Fibroblast of lung (primary cell): ENCODE data around the gene NDUFS7. TPM values are rescaled to one million over a fixed set of nuclear protein-coding genes. Genes with fewer than 3 reads are reported as not detected.

Experiments used
- DNase-seq, 2 donors: peaks; one replicate each; pipeline versions ENCODE4 v3.0.0 to v3.0.0-alpha.2; 2010; ENCODE audit warnings: low read depth in 2 of 2
- H2AFZ ChIP-seq: 2 replicates; pipeline ENCODE4 v1.5.1; 2012; ENCODE audit warnings: low read length, control low read depth, inconsistent platforms
- H3K27ac ChIP-seq: 2 replicates; pipeline ENCODE4 v1.5.1; 2011; ENCODE audit warnings: low read length, control low read depth; ENCODE audit not compliant: insufficient read depth
- H3K27me3 ChIP-seq: 2 replicates; pipeline ENCODE4 v1.5.1; 2011; ENCODE audit warnings: mild to moderate bottlenecking, low read length; ENCODE audit not compliant: control insufficient read depth, insufficient read depth
- H3K36me3 ChIP-seq: 2 replicates; pipeline ENCODE4 v1.5.1; 2011; ENCODE audit warnings: low read length; ENCODE audit not compliant: control insufficient read depth, insufficient read depth
- H3K4me1 ChIP-seq: 2 replicates; pipeline ENCODE4 v1.5.1; 2011; ENCODE audit warnings: low read length; ENCODE audit not compliant: control insufficient read depth, insufficient read depth; ENCODE audit errors: extremely low read depth
- H3K4me2 ChIP-seq: 2 replicates; pipeline ENCODE4 v1.5.1; 2011; ENCODE audit warnings: low read length, control low read depth; ENCODE audit not compliant: insufficient read depth; ENCODE audit errors: extremely low read depth
- H3K4me3 ChIP-seq, 4 experiments: fragments of 200-600 bp in 1 of 4; sonication (generic) in 1 of 4; replicated peaks in 1 of 4; 2 replicates each; pipeline ENCODE4 v1.5.1; 2011 to 2016; ENCODE audit warnings: low read length in 4 of 4, low read depth in 3 of 4, mild to moderate bottlenecking in 3 of 4, control low read depth in 2 of 4, inconsistent platforms in 1 of 4, mixed read lengths in 1 of 4; ENCODE audit not compliant: insufficient read depth in 1 of 4; ENCODE audit errors: control extremely low read depth in 1 of 4
- H3K79me2 ChIP-seq: 2 replicates; pipeline ENCODE4 v1.5.1; 2012; ENCODE audit warnings: mild to moderate bottlenecking, low read length, inconsistent platforms; ENCODE audit not compliant: control insufficient read depth, insufficient read depth
- H3K9ac ChIP-seq: 2 replicates; pipeline ENCODE4 v1.5.1; 2011; ENCODE audit warnings: mild to moderate bottlenecking, low read length, control low read depth; ENCODE audit not compliant: insufficient read depth
- H3K9me3 ChIP-seq: 2 replicates; pipeline ENCODE4 v1.5.1; 2012; ENCODE audit warnings: low read depth, low read length; ENCODE audit not compliant: control insufficient read depth, insufficient read depth
- H4K20me1 ChIP-seq: 2 replicates; pipeline ENCODE4 v1.5.1; 2011; ENCODE audit warnings: low read length; ENCODE audit not compliant: control insufficient read depth, insufficient read depth; ENCODE audit errors: extremely low read depth
- CTCF ChIP-seq, 2 donors: IDR thresholded peaks in 1 of 2; conservative IDR thresholded peaks in 1 of 2; 1 replicate in 1 of 2; 2 replicates in 1 of 2; pipeline ENCODE4 v1.5.1; 2011 to 2012; ENCODE audit warnings: low read length in 2 of 2, control low read depth in 1 of 2, inconsistent platforms in 1 of 2, low read depth in 1 of 2, mild to moderate bottlenecking in 1 of 2
- EZH2 ChIP-seq: IDR thresholded peaks from 2 replicates; pipeline ENCODE4 v1.5.1; 2012; ENCODE audit warnings: low read length, control low read depth, mild to moderate bottlenecking; ENCODE audit errors: missing control alignments
- polyA plus RNA-seq, 2 donors: library from polyadenylated mRNA; depleted of rRNA in 1 of 2; stranded (reverse) in 1 of 2; unstranded in 1 of 2; fragments of >200 nt; gene quantifications; 2 replicates each; pipeline ENCODE4 v1.2.1, GENCODE V29; 2011 to 2012; ENCODE audit warnings: missing spikeins in 1 of 2
- total RNA-seq: library from RNA; depleted of rRNA; stranded (reverse); fragments of >200 nt; gene quantifications from 2 replicates; pipeline ENCODE4 v1.2.1, GENCODE V29; 2014

Gene NDUFS7
- total and polyA plus RNA-seq, 2 donors (not counting 1 experiment from before 2014, with no cell fraction given): 29.6 to 71.2 TPM

- no peak for DNase-seq
- Histone ChIP-seq H3K27me3 (no peaks in the 10 kb centered on the region), H3K36me3 (peaks cover 63% of the 10 kb centered on the region), H3K27ac (no peak overlapping the region), H3K4me1 (no peaks in the 10 kb centered on the region), H3K4me3 (no peak overlapping the region), H3K9ac (no peak overlapping the region), H4K20me1 (no peaks in the 10 kb centered on the region), H3K9me3 (no peaks in the 10 kb centered on the region), H3K4me2 (no peak overlapping the region), H3K79me2 (peaks cover 69% of the 10 kb centered on the region), H2AFZ (no peak overlapping the region)
- TF ChIP-seq CTCF (conservative IDR thresholded peaks at IDR 0.05 in 1 of 2, IDR thresholded peaks at IDR 0.05 in 1 of 2; ENCODE audit: low read depth in 1 of 2, low read length in 2 of 2) (no peak), EZH2 (no peak)
These were observed 38.7 kb downstream of the NDUFS7 start for GRCh38 chr19:1422360-1422759.

DNA sequence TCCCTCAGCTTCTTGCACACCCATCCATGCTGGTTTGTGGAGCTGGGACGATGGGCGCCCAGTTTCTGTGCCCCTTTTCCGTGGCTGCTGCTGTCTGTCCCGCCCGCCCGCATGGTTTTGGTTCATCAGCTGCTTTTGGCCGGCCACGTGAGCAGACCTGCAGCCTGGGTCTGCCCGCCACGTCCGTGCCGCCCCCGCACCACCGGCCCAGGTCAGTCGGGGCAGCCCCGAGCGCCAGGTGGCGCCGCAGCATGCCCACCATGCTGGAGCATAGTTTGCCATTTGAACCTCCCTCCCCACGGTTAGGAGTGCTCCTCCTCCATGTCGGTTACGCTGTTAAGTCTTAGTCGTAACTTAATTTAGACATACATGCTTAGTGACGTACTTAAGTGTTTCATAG, 39.2 kb downstream of the NDUFS7 start:
- Histone ChIP-seq H4K20me1 (no peaks in the 10 kb centered on the region), H3K36me3 (peaks cover 62% of the 10 kb centered on the region), H3K9me3 (no peaks in the 10 kb centered on the region), H3K79me2 (peaks cover 63% of the 10 kb centered on the region), H3K4me1 (no peaks in the 10 kb centered on the region), H3K27ac (no peak overlapping the region), H3K4me2 (no peak overlapping the region), H2AFZ (no peak overlapping the region), H3K9ac (no peak overlapping the region), H3K4me3 (no peak overlapping the region), H3K27me3 (no peaks in the 10 kb centered on the region)
- DNase-seq: no peak
- TF ChIP-seq EZH2 (no peak), CTCF (conservative IDR thresholded peaks at IDR 0.05 in 1 of 2, IDR thresholded peaks at IDR 0.05 in 1 of 2; ENCODE audit: low read depth in 1 of 2, low read length in 2 of 2) (no peak)

DNA sequence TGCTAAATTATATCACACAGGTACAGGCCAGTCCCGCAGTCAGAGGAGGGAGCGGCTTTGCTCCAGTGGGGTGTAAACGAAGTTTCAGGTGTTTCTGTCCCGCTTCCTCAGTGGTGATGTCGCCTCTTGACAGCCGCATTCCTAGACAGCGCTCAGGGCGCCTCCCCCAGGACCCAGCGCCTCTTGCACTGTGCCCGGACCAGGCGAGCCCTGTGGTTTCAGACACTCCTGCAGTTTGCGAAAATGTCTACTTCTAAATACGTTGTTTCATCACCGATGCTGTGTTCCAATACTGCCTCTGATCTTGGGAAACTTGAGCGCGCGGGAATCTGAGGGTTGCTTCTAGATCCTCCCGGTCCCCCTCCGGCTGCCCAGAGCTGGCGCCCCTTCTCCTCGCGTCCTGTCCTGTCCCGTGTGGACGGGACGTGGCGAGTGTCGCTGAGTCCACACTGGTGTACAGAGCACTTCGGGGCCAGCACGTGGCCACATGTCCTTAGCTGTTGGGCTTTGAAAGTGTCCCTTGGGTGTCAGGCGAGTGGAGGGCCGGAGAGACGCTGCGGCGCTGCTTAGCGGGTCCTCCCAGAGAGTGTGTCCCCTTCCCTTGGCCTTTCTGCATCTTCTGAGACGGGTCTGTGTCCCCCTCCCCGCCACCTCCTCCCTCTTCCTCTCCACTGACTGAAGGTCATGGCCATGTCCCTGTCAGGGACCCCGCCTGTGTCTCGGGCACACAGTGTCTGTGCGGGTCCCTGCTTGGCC, 39.9 kb downstream of the NDUFS7 start:
- H3K4me3 ChIP-seq: no peak overlapping the region
- H3K27me3 ChIP-seq: no peaks in the 10 kb centered on the region
- no peak overlapping the region for H3K9ac ChIP-seq
- H2AFZ ChIP-seq: no peak overlapping the region
- H3K4me1 ChIP-seq: no peaks in the 10 kb centered on the region
- TF ChIP-seq EZH2: no peak
- no peak for TF ChIP-seq CTCF (conservative IDR thresholded peaks at IDR 0.05 in 1 of 2, IDR thresholded peaks at IDR 0.05 in 1 of 2; ENCODE audit: low read depth in 1 of 2, low read length in 2 of 2)
- H3K36me3 ChIP-seq: peaks cover 57% of the 10 kb centered on the region
- no peaks in the 10 kb centered on the region for H4K20me1 ChIP-seq
- peaks cover 57% of the 10 kb centered on the region for H3K79me2 ChIP-seq
- no peak for DNase-seq
- no peak overlapping the region for H3K4me2 ChIP-seq
- H3K9me3 ChIP-seq: no peaks in the 10 kb centered on the region
- H3K27ac ChIP-seq: no peak overlapping the region
